NCI-H446 (cell line): Measurements from ENCODE around the gene SCN4A.
"Not testable (repeated sequence)": the region's sequence is repeated elsewhere in the genome, so short reads cannot be mapped to it uniquely, and the experiment has no call there.

Source experiments
- DNase-seq, 2 experiments: peaks; one replicate each; lab custom pipeline; 2025; lab: John Stamatoyannopoulos, UW

SCN4A gene

GRCh38 chr17:63972796-63973195 lies at the start of gene SCN4A:
SCN4A (minus strand) TSS chr17:63972918; CDS start chr17:63972841, 77 bp downstream.
- no peak for DNase-seq

GRCh38 chr17:64020056-64020766 lies 47.5 kb upstream of the SCN4A start, which contains the start of gene ICAM2:
ICAM2 (minus strand) TSS chr17:64020633; CDS start chr17:64006691, 13,942 bp downstream.
- no peak for DNase-seq

- not testable (repeated sequence) for DNase-seq
These were observed 46.8 kb upstream of the SCN4A start for GRCh38 chr17:64019551-64019961.

- no peak for DNase-seq
These were observed 44.8 kb upstream of the SCN4A start for GRCh38 chr17:64017381-64017980.

GRCh38 chr17:64016974-64017373 lies 44.3 kb upstream of the SCN4A start:
- no peak for DNase-seq

- no peak for DNase-seq
These were observed 43.6 kb upstream of the SCN4A start for GRCh38 chr17:64016231-64016784.

- DNase-seq, result no peak
These were observed 42.7 kb upstream of the SCN4A start for GRCh38 chr17:64015447-64015846.

GRCh38 chr17:64009571-64010402 lies 37.1 kb upstream of the SCN4A start:
- no peak for DNase-seq

GRCh38 chr17:64008830-64009229 lies 36.1 kb upstream of the SCN4A start:
- no peak for DNase-seq

- no peak for DNase-seq
These were observed 35.6 kb upstream of the SCN4A start for GRCh38 chr17:64008346-64008745.

- DNase-seq, result no peak
These were observed 35.1 kb upstream of the SCN4A start for GRCh38 chr17:64007838-64008282.

GRCh38 chr17:64007089-64007837 lies 34.5 kb upstream of the SCN4A start:
- not testable (repeated sequence) for DNase-seq

- no peak for DNase-seq
These were observed 33.8 kb upstream of the SCN4A start for GRCh38 chr17:64006361-64007088.

- DNase-seq, result peak in 1 of 2 experiments; percentile 36
These were observed 33.0 kb upstream of the SCN4A start for GRCh38 chr17:64005734-64006167.

GRCh38 chr17:64004903-64005733 lies 32.4 kb upstream of the SCN4A start:
- no peak for DNase-seq

- DNase-seq, result no peak
These were observed 31.6 kb upstream of the SCN4A start for GRCh38 chr17:64004218-64004770.

GRCh38 chr17:64003526-64004121 lies 30.9 kb upstream of the SCN4A start:
- DNase-seq, result no peak

- DNase-seq, result no peak
These were observed 30.2 kb upstream of the SCN4A start for GRCh38 chr17:64002658-64003525.
